Coronary artery (tissue), 2 donors: ENCODE measurements around the gene ZNF277.

Experiments used
- DNase-seq: peaks from one replicate; pipeline ENCODE4 v3.0.0-alpha.2; 2017; ENCODE audit warnings: low spot score
- H3K27ac ChIP-seq, 2 donors: fragments of 200-600 bp; sonication (generic); one replicate each; pipeline ENCODE4 v1.5.1; 2016 to 2019
- H3K4me3 ChIP-seq: fragments of 200-600 bp; sonication (generic); 2 replicates; pipeline ENCODE4 v1.5.1; 2016; ENCODE audit warnings: mild to moderate bottlenecking, moderate library complexity
- CTCF ChIP-seq: fragments of 200-600 bp; sonication (generic); IDR thresholded peaks from one replicate; pipeline ENCODE4 v1.5.1; 2019; ENCODE audit warnings: antibody characterized with exemption

Gene ZNF277

GRCh38 chr7:112267944-112268691 lies 61.6 kb downstream of the ZNF277 start:
- Histone ChIP-seq H3K27ac (no peak overlapping the region), H3K4me3 (no peak overlapping the region)
- no peak for TF ChIP-seq CTCF
- no peak for DNase-seq

GRCh38 chr7:112271162-112271561 lies 64.7 kb downstream of the ZNF277 start:
- H3K27ac ChIP-seq, result no peak overlapping the region
- no peak for DNase-seq
- TF ChIP-seq CTCF, result no peak
- H3K4me3 ChIP-seq, result no peak overlapping the region

- TF ChIP-seq CTCF, result no peak
- no peak for DNase-seq
- H3K4me3 ChIP-seq, result no peak overlapping the region
- no peak overlapping the region for H3K27ac ChIP-seq
Observed at GRCh38 chr7:112272921-112273561, 66.5 kb downstream of the ZNF277 start.

GRCh38 chr7:112279042-112279441 lies 72.5 kb downstream of the ZNF277 start:
- H3K27ac ChIP-seq, result no peak overlapping the region
- DNase-seq, result no peak
- TF ChIP-seq CTCF, result no peak

GRCh38 chr7:112280267-112280666 lies 73.8 kb downstream of the ZNF277 start:
- H3K27ac ChIP-seq, result no peak overlapping the region
- DNase-seq, result no peak
- TF ChIP-seq CTCF, result no peak

More at GRCh38 chr7:112279042-112279441, 72.5 kb downstream of the ZNF277 start:
- H3K4me3 ChIP-seq, result no peak overlapping the region

GRCh38 chr7:112282476-112283188 lies 76.1 kb downstream of the ZNF277 start:
- Histone ChIP-seq H3K27ac (no peak overlapping the region), H3K4me3 (no peak overlapping the region)
- TF ChIP-seq CTCF, result no peak
- DNase-seq, result no peak

More at GRCh38 chr7:112280267-112280666, 73.8 kb downstream of the ZNF277 start:
- no peak overlapping the region for H3K4me3 ChIP-seq
